ENCODE measurements around the gene DNA2. TPM values are rescaled to one million over a fixed set of nuclear protein-coding genes. Genes with fewer than 3 reads are reported as not detected.

DNA2 gene
- polyA plus RNA-seq, 1 of the 3 experiments (the other 2 are of a cell fraction), result 2.5 TPM

GRCh38 chr10:68366600-68366999, 105.2 kb downstream of the DNA2 start:
- POLR2A ChIA-PET, result no interaction called here
- peaks cover 18% of the 10 kb centered on the region for H3F3A ChIP-seq (replicated peaks; ENCODE audit: insufficient read depth)
- no peak overlapping the region for H3K4me3 ChIP-seq (ENCODE audit: low read depth in 2 of 2, low read length in 1 of 2)
- H3K9ac ChIP-seq, result no peak overlapping the region
- no peaks in the 10 kb centered on the region for H4K20me1 ChIP-seq (ENCODE audit: insufficient read depth)
- H2AFZ ChIP-seq (ENCODE audit: low read depth), result no peak overlapping the region
- H3K79me2 ChIP-seq (ENCODE audit: insufficient read depth), result no peaks in the 10 kb centered on the region
- H3K27me3 ChIP-seq (ENCODE audit: insufficient read depth), result no peaks in the 10 kb centered on the region
- no peak overlapping the region for H3K4me2 ChIP-seq
- H3K36me3 ChIP-seq (replicated peaks in 1 of 2; ENCODE audit: control insufficient read depth in 1 of 2, insufficient read depth in 2 of 2, low read length in 1 of 2), result peaks cover 26 to 69% of the 10 kb centered on the region in 2 experiments
- 99% methylated on average over 5 of the region's 5 CpGs for WGBS (ENCODE audit: low lambda C conversion rate)
- H3K27ac ChIP-seq (ENCODE audit: low read depth in 2 of 2, low read length in 1 of 2), result no peak overlapping the region
- CTCF ChIA-PET, result interaction anchor here (0.7 kb wide), 1 partner anchor 955 kb away, joined by 3 read pairs; no protein-coding TSS in a partner anchor
- TF ChIP-seq FOXM1 (IDR thresholded peaks at IDR 0.05; ENCODE audit: low read depth) (no peak), NRF1 (IDR thresholded peaks at IDR 0.05; ENCODE audit: low read depth, low read length) (no peak), TEAD4 (IDR thresholded peaks at IDR 0.05; ENCODE audit: borderline replicate concordance, insufficient read depth) (no peak), MXI1 (IDR thresholded peaks at IDR 0.05; ENCODE audit: low read depth, low read length) (no peak), RCOR1 (IDR thresholded peaks at IDR 0.05; ENCODE audit: low read length) (no peak), RFX5 (IDR thresholded peaks at IDR 0.05; ENCODE audit: low read length) (no peak), POLR2AphosphoS5 (IDR thresholded peaks at IDR 0.05; ENCODE audit: low read depth, low read length) (no peak), EZH2phosphoT487 (IDR thresholded peaks at IDR 0.05; ENCODE audit: borderline replicate concordance, low read depth) (no peak), IRF3 (IDR thresholded peaks at IDR 0.05; ENCODE audit: low read depth, low read length) (no peak), USF1 (IDR thresholded peaks at IDR 0.05; ENCODE audit: borderline replicate concordance, low read depth) (no peak)
- H3K4me1 ChIP-seq (ENCODE audit: control insufficient read depth in 1 of 2, insufficient read depth in 2 of 2, low read depth in 1 of 2, low read length in 1 of 2), result no peaks in the 10 kb centered on the region
- peaks cover 1% of the 10 kb centered on the region; the same call in 1 of the 2 replicates for H3K9me3 ChIP-seq
- no peaks in the 10 kb centered on the region for H3K9me2 ChIP-seq
- DNase-seq, result no peak

GRCh38 chr10:68365611-68366010, 106.2 kb downstream of the DNA2 start:
- peaks cover 31 to 68% of the 10 kb centered on the region in 2 experiments for H3K36me3 ChIP-seq (replicated peaks in 1 of 2; ENCODE audit: control insufficient read depth in 1 of 2, insufficient read depth in 2 of 2, low read length in 1 of 2)
- ChIA-PET POLR2A (no interaction called here), CTCF (no interaction called here)
- no peak overlapping the region for H3K4me2 ChIP-seq
- no peaks in the 10 kb centered on the region for H4K20me1 ChIP-seq (ENCODE audit: insufficient read depth)
- no peaks in the 10 kb centered on the region for H3K4me1 ChIP-seq (ENCODE audit: control insufficient read depth in 1 of 2, insufficient read depth in 2 of 2, low read depth in 1 of 2, low read length in 1 of 2)
- H3K9me2 ChIP-seq, result no peaks in the 10 kb centered on the region
- H3K79me2 ChIP-seq (ENCODE audit: insufficient read depth), result no peaks in the 10 kb centered on the region
- H3K9ac ChIP-seq, result no peak overlapping the region
- TF ChIP-seq USF2 (IDR thresholded peaks at IDR 0.05; ENCODE audit: borderline replicate concordance, low read depth, low read length) (no peak), CTCF (IDR thresholded peaks at IDR 0.05) (no peak), SMC3 (IDR thresholded peaks at IDR 0.05; ENCODE audit: low read depth, low read length) (no peak), FOXJ3 (CRISPR knock-in tag; IDR thresholded peaks at IDR 0.05) (no peak), TAF1 (IDR thresholded peaks at IDR 0.05; ENCODE audit: borderline replicate concordance, low read depth, low read length) (no peak), REST (IDR thresholded peaks at IDR 0.05; ENCODE audit: low read depth, low read length) (no peak), MXI1 (IDR thresholded peaks at IDR 0.05; ENCODE audit: low read depth, low read length) (no peak)
- WGBS (ENCODE audit: low lambda C conversion rate), result 91% methylated on average over 2 of the region's 2 CpGs
- peaks cover 18% of the 10 kb centered on the region for H3F3A ChIP-seq (replicated peaks; ENCODE audit: insufficient read depth)
- no peaks in the 10 kb centered on the region for H3K27me3 ChIP-seq (ENCODE audit: insufficient read depth)
- H3K9me3 ChIP-seq, result no peaks in the 10 kb centered on the region
- DNase-seq, result no peak
- no peak overlapping the region for H3K4me3 ChIP-seq (ENCODE audit: low read depth in 2 of 2, low read length in 1 of 2)
- no peak overlapping the region for H3K27ac ChIP-seq (ENCODE audit: low read depth in 2 of 2, low read length in 1 of 2)
- H2AFZ ChIP-seq (ENCODE audit: low read depth), result no peak overlapping the region
